Stomach (tissue), 4 donors: Measurements from ENCODE around the gene NFIL3.

Source experiments
- CTCF ChIP-seq, 7 experiments: fragments of 450-650 bp in 4 of 7; fragments of 200-600 bp in 3 of 7; sonication (generic) in 3 of 7; IDR thresholded peaks; one replicate each; pipeline ENCODE4 v1.5.1; 2016 to 2019; ENCODE audit warnings: antibody characterized with exemption in 7 of 7, control low read depth in 2 of 7, mild to moderate bottlenecking in 1 of 7
- EP300 ChIP-seq: sonication (generic); formaldehyde crosslinking; IDR thresholded peaks from one replicate; pipeline ENCODE4 v1.6.1; 2017; ENCODE audit warnings: antibody characterized with exemption
- POLR2A ChIP-seq, 4 donors: fragments of 450-650 bp; IDR thresholded peaks; one replicate each; pipeline ENCODE4 v1.6.1; 2016; ENCODE audit warnings: antibody characterized with exemption in 4 of 4, control low read depth in 2 of 4, mild to moderate bottlenecking in 1 of 4, moderate library complexity in 1 of 4

- TF ChIP-seq CTCF (IDR thresholded peaks at IDR 0.05) (no peak), POLR2A (IDR thresholded peaks at IDR 0.05) (no peak), EP300 (no peak)
Observed at GRCh38 chr9:91362051-91362611, 61.5 kb downstream of the NFIL3 start.
